Esophagus squamous epithelium (tissue), 4 donors: ENCODE measurements around the gene CDC73.

ENCODE experiments used
- POLR2A ChIP-seq, 4 donors: fragments of 450-650 bp; IDR thresholded peaks; one replicate each; pipeline ENCODE4 v1.6.1; 2017; ENCODE audit warnings: antibody characterized with exemption in 4 of 4, mild to moderate bottlenecking in 4 of 4, moderate library complexity in 3 of 4
- TF ChIP-seq, protein P1 (sequence below), 6 experiments: fragments of 450-650 bp in 4 of 6; fragments of 200-600 bp in 2 of 6; sonication (generic) in 2 of 6; IDR thresholded peaks; one replicate each; pipeline ENCODE4 v1.5.1; 2016 to 2019; ENCODE audit warnings: antibody characterized with exemption in 6 of 6, mild to moderate bottlenecking in 4 of 6, moderate library complexity in 4 of 6

DNA sequence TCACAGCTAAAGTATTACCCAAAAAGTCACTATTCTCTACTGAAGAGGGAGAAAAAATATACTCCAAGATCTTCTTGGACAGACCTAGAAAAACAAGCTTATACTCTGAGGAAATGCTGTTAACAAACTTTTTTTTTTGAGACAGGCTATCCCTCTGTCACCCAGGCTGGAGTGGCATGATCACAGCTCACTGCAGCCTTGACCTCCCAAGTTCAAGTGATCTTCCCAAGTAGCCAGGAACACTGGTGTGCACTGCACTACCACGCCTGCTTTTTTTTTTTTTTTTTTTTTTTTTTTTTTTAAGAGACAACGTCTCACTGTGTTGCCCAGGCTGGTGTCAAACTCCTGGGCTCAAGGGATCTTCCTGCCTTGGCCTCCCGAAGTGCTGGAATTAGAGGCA lies 33.9 kb upstream of the CDC73 start:
- TF ChIP-seq, protein P1, sequence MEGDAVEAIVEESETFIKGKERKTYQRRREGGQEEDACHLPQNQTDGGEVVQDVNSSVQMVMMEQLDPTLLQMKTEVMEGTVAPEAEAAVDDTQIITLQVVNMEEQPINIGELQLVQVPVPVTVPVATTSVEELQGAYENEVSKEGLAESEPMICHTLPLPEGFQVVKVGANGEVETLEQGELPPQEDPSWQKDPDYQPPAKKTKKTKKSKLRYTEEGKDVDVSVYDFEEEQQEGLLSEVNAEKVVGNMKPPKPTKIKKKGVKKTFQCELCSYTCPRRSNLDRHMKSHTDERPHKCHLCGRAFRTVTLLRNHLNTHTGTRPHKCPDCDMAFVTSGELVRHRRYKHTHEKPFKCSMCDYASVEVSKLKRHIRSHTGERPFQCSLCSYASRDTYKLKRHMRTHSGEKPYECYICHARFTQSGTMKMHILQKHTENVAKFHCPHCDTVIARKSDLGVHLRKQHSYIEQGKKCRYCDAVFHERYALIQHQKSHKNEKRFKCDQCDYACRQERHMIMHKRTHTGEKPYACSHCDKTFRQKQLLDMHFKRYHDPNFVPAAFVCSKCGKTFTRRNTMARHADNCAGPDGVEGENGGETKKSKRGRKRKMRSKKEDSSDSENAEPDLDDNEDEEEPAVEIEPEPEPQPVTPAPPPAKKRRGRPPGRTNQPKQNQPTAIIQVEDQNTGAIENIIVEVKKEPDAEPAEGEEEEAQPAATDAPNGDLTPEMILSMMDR (IDR thresholded peaks at IDR 0.05) = no peak
- no peak for TF ChIP-seq POLR2A (IDR thresholded peaks at IDR 0.05)
